ENCODE results near the gene MRPL2. TPM values are rescaled to one million over a fixed set of nuclear protein-coding genes. Genes with fewer than 3 reads are reported as not detected.

Gene MRPL2
- polyA plus RNA-seq, 1 donor (not counting 4 experiments of a cell fraction or from before 2014, with no cell fraction given): 27.4 TPM

GRCh38 chr6:43095939-43096338, 36.7 kb upstream of the MRPL2 start:
- H3K4me2 ChIP-seq (ENCODE audit: control insufficient read depth, extremely low read depth, insufficient read depth, low read depth, low read length): peak overlapping the region; percentile 98
- dilution Hi-C loops (cut with MboI; ENCODE audit: extremely low pct_ligation_motif_present, low sequenced_read_pairs): no loop called here
- peaks cover 76% of the 10 kb centered on the region for H3K79me2 ChIP-seq (ENCODE audit: control insufficient read depth, insufficient read depth, low read length)
- no peak for TF ChIP-seq EZH2 (IDR thresholded peaks at IDR 0.05; ENCODE audit: low read length)
- TF ChIP-seq, protein P1, sequence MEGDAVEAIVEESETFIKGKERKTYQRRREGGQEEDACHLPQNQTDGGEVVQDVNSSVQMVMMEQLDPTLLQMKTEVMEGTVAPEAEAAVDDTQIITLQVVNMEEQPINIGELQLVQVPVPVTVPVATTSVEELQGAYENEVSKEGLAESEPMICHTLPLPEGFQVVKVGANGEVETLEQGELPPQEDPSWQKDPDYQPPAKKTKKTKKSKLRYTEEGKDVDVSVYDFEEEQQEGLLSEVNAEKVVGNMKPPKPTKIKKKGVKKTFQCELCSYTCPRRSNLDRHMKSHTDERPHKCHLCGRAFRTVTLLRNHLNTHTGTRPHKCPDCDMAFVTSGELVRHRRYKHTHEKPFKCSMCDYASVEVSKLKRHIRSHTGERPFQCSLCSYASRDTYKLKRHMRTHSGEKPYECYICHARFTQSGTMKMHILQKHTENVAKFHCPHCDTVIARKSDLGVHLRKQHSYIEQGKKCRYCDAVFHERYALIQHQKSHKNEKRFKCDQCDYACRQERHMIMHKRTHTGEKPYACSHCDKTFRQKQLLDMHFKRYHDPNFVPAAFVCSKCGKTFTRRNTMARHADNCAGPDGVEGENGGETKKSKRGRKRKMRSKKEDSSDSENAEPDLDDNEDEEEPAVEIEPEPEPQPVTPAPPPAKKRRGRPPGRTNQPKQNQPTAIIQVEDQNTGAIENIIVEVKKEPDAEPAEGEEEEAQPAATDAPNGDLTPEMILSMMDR (optimal IDR thresholded peaks at IDR 0.05 in 1 of 3, IDR thresholded peaks at IDR 0.05 in 1 of 3, conservative IDR thresholded peaks at IDR 0.05 in 1 of 3; ENCODE audit: extremely low read depth in 1 of 3, insufficient read depth in 2 of 3, low read length in 3 of 3): no peak
- no peak for FAIRE-seq
- H3K4me3 ChIP-seq (ENCODE audit: control insufficient read depth in 2 of 3, extremely low read depth in 1 of 3, insufficient read depth in 2 of 3, low read depth in 1 of 3, low read length in 3 of 3): peak overlapping the region; percentile 27 to 76 (median 67)
- H3K9me3 ChIP-seq (ENCODE audit: control insufficient read depth, low read depth, low read length): no peaks in the 10 kb centered on the region
- no peak overlapping the region for H2AFZ ChIP-seq (ENCODE audit: control insufficient read depth, low read length)
- DNase-seq (ENCODE audit: low read depth, low spot score): no peak
- H4K20me1 ChIP-seq (ENCODE audit: control insufficient read depth, extremely low read depth, insufficient read depth, low read length): no peaks in the 10 kb centered on the region
- peaks cover 0 to 5% of the 10 kb centered on the region in 2 experiments for H3K36me3 ChIP-seq (ENCODE audit: control insufficient read depth in 2 of 2, extremely low read depth in 1 of 2, insufficient read depth in 2 of 2, low read length in 2 of 2)
- H3K9me1 ChIP-seq (ENCODE audit: control insufficient read depth, extremely low read depth, insufficient read depth, low read length): no peaks in the 10 kb centered on the region
- peak overlapping the region; percentile 87 for H3K9ac ChIP-seq (ENCODE audit: control insufficient read depth, extremely low read depth, insufficient read depth, low read length)
- H3K4me1 ChIP-seq (ENCODE audit: control insufficient read depth, extremely low read depth, insufficient read depth, low read length): peaks cover 55% of the 10 kb centered on the region
- no peaks in the 10 kb centered on the region for H3K27me3 ChIP-seq (ENCODE audit: control insufficient read depth, extremely low read depth, insufficient read depth, low read length)
- peak overlapping the region; percentile 83 for H3K27ac ChIP-seq (ENCODE audit: control insufficient read depth, insufficient read depth, low read length)

DNA sequence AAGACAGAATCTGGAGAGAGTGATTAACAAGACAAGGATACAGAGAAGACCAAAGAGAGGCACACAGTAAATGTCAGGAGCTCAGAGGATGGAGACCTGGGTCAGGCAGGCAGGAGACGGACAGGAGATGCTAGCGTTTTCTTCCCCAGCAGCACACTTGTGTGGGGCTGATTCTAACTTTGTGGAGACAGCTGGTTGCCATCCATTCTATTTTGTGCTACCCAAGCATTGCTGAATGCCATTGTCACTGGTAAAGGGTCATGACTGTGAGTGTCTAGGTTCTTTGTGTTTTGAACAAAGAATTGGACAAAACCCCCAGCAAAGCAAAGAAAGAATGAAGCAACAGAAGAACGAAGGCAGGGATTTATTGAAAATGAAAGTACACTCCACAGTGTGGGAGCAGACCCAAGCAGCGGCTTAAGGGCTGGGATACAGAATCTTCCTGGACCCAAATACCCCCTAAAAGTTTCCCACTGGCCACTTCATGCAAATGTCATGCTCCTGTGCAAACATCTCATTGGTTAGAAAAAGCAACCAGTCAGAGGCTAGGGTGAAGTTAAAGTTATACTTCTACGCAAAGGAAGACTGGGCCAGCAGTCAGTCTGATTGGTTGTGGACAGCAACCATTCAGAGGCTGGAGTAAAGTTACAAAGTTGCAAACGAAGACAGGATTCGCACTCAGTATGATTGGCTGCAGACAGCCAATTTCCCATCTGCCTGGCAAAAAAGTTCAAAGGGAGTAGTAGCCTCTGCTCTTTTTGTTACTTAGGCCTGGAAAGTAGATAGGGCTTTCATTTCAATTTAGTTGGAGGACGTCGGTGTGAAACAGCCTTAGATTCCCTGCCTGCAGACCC, 34.4 kb upstream of the MRPL2 start:
- peaks cover 0 to 5% of the 10 kb centered on the region in 2 experiments for H3K36me3 ChIP-seq (ENCODE audit: control insufficient read depth in 2 of 2, extremely low read depth in 1 of 2, insufficient read depth in 2 of 2, low read length in 2 of 2)
- H4K20me1 ChIP-seq (ENCODE audit: control insufficient read depth, extremely low read depth, insufficient read depth, low read length): no peaks in the 10 kb centered on the region
- peak overlapping the region in 2 of 3 experiments; percentile 38 to 72 for H3K4me3 ChIP-seq (ENCODE audit: control insufficient read depth in 2 of 3, extremely low read depth in 1 of 3, insufficient read depth in 2 of 3, low read depth in 1 of 3, low read length in 3 of 3)
- H3K79me2 ChIP-seq (ENCODE audit: control insufficient read depth, insufficient read depth, low read length): peaks cover 79% of the 10 kb centered on the region
- H3K27me3 ChIP-seq (ENCODE audit: control insufficient read depth, extremely low read depth, insufficient read depth, low read length): no peaks in the 10 kb centered on the region
- peak overlapping the region; percentile 79 for H3K27ac ChIP-seq (ENCODE audit: control insufficient read depth, insufficient read depth, low read length)
- H3K4me1 ChIP-seq (ENCODE audit: control insufficient read depth, extremely low read depth, insufficient read depth, low read length): peaks cover 78% of the 10 kb centered on the region
- TF ChIP-seq EZH2 (IDR thresholded peaks at IDR 0.05; ENCODE audit: low read length): no peak
- TF ChIP-seq, protein P1 (optimal IDR thresholded peaks at IDR 0.05 in 1 of 3, IDR thresholded peaks at IDR 0.05 in 1 of 3, conservative IDR thresholded peaks at IDR 0.05 in 1 of 3; ENCODE audit: extremely low read depth in 1 of 3, insufficient read depth in 2 of 3, low read length in 3 of 3): no peak
- peak; percentile 70 for FAIRE-seq
- dilution Hi-C loops (cut with MboI; ENCODE audit: extremely low pct_ligation_motif_present, low sequenced_read_pairs): no loop called here
- H3K9ac ChIP-seq (ENCODE audit: control insufficient read depth, extremely low read depth, insufficient read depth, low read length): peak overlapping the region; percentile 74
- no peaks in the 10 kb centered on the region for H3K9me1 ChIP-seq (ENCODE audit: control insufficient read depth, extremely low read depth, insufficient read depth, low read length)
- H3K9me3 ChIP-seq (ENCODE audit: control insufficient read depth, low read depth, low read length): no peaks in the 10 kb centered on the region
- peak overlapping the region; percentile 91 for H3K4me2 ChIP-seq (ENCODE audit: control insufficient read depth, extremely low read depth, insufficient read depth, low read depth, low read length)
- no peak for DNase-seq (ENCODE audit: low read depth, low spot score)
- peak overlapping the region; percentile 84 for H2AFZ ChIP-seq (ENCODE audit: control insufficient read depth, low read length)
